ENCODE results near the gene ACAT2.
"Not testable (repeated sequence)": the region's sequence is repeated elsewhere in the genome, so short reads cannot be mapped to it uniquely, and the experiment has no call there.

Gene ACAT2

GRCh38 chr6:159816775-159817174 lies 54.9 kb downstream of the ACAT2 start:
- not testable (repeated sequence) for DNase-seq

GRCh38 chr6:159817951-159818739 lies 56.3 kb downstream of the ACAT2 start:
- DNase-seq: no peak

GRCh38 chr6:159819098-159819497 lies 57.3 kb downstream of the ACAT2 start:
- DNase-seq: no peak

- DNase-seq: no peak
Observed at GRCh38 chr6:159819932-159820640, 58.2 kb downstream of the ACAT2 start.

DNA sequence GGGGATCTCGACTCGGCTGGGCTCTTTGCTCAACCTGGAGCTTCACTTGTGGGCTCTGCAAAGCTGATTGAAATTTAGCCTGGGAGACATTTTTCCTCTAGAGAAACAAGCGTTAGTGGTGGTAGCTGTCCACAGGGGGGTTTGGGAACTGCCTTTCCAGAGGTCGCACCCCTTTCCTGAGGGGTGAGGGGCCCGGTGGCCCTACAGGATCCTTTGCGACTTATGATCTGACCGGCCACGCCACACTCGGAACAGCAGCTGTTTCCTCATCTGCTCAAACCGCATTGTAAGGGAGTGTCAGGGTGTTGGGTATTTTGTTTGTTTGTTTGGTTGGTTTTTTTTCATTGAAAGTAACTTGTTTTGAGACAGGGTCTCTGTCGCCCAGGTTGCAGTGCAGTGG lies 59.3 kb downstream of the ACAT2 start:
- no peak for DNase-seq

- DNase-seq: no peak
Observed at GRCh38 chr6:159821726-159822125, 59.9 kb downstream of the ACAT2 start.

- no peak for DNase-seq
Observed at GRCh38 chr6:159823953-159824352, 62.1 kb downstream of the ACAT2 start.

GRCh38 chr6:159824690-159825089 lies 62.8 kb downstream of the ACAT2 start:
- DNase-seq: not testable (repeated sequence)

GRCh38 chr6:159826004-159826403 lies 64.2 kb downstream of the ACAT2 start:
- DNase-seq: no peak

- no peak for DNase-seq
Observed at GRCh38 chr6:159826968-159827647, 65.3 kb downstream of the ACAT2 start.

DNA sequence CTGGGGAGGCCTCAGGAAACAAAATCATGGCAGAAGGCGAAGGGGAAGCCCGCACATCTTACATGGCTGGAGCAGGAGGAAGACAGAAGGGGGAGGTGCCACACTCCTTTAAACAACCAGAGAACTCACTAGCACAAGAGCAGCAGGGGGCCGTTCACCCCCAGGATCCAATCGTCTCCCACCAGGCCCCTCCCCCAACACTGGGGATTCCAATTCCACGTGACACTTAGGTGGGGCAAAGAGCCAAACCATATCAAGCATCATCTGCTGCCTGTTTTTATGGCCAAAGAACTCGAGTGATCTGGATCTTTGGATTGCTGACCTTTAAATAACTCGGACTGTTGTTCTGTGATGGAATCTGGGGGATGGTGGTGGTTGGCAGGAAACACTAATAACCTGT lies 66.2 kb downstream of the ACAT2 start:
- DNase-seq: no peak

Measured in SW 1271 (cell line).